Ammon's horn (tissue), 1 donor: Measurements from ENCODE around the gene ASTN1.
A peak's percentile ranks its signal among the peaks of the same experiment; 100 is the strongest.

Experiments
- DNase-seq: peaks from one replicate; pipeline ENCODE4 v3.0.0-alpha.2; 2016; ENCODE audit warnings: low spot score

The ASTN1 gene

GRCh38 chr1:176879784-176880620 lies 284.5 kb downstream of the ASTN1 start:
- no peak for DNase-seq

DNA sequence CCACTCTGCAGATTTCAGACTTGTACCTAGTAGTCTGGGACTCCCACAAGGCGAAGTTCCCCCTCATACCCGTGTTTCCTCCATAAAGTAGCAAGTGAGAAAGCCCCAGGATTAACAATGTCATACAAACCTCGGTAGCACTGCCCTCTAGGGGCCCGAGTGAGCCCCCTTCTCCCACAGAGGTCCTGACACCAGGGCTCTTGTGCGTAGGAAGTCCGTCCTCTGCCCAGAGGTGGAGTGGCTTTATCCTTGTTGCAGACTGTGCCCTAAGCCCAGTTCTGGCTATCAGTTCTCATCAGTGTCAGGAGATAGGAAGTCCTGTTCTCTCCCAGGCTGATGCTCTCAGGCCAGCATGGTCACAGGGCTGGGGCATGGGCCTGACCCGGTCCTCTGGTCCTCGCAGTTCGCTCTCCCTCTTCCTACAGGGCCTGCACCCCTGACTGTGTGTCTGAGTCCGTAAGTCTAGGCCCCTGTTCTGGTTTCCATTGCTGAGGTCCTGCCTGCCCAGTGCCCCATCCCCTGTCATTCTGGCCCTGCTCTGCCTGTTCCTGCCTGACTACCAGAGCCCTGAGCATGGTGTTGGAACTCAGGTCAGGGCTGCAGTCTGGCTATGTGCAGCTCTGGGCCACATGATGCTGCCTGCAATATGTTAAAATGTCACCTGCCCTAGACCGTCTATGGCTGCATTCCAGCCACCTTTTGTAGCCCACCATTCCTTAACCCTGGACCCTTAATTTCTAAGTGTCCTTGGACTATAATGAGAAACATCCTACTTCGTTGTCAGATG lies 285.6 kb downstream of the ASTN1 start:
- no peak for DNase-seq

DNA sequence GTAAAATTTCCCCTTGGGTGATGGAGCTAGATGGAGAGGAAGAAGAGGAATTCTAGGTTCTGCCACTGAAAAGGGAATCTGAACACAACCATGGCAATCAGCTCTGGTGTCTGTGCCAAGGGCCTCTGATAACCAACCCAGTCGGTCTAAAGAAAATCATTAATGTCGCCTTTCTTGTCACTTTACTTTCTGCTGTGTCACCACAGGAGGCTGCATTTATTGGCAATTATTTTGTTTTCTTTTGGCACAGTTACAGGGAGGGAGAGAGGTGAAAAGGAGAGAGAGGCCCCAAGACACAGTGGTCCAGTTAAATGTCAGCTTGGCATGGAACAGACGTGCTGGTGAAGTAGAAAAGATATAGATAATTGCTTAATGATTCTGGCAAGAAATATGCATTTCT lies 287.0 kb downstream of the ASTN1 start:
- DNase-seq: no peak

- DNase-seq: no peak
Measured at GRCh38 chr1:176876966-176877515, 287.5 kb downstream of the ASTN1 start.

DNA sequence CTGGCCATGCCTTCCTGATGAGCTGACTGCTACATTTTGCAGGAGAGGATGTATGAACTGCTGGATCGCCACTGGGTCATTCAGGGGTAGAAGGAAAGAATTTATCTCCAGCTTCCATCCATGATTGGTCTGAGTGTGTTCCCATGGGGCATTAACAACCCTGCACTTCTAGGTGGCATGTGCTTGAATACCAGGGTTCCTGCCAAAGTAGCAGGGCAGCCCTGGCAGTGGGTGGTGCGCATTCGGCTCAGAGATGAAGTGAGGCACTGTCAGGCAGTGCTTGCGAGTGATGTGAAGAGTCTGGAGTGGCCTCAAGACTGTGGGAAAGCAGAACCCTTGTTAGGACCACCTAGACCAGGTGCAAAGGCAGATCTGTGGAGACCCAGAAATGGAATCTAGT lies 294.9 kb downstream of the ASTN1 start:
- no peak for DNase-seq

GRCh38 chr1:176866011-176866714 lies 298.3 kb downstream of the ASTN1 start:
- no peak for DNase-seq

DNA sequence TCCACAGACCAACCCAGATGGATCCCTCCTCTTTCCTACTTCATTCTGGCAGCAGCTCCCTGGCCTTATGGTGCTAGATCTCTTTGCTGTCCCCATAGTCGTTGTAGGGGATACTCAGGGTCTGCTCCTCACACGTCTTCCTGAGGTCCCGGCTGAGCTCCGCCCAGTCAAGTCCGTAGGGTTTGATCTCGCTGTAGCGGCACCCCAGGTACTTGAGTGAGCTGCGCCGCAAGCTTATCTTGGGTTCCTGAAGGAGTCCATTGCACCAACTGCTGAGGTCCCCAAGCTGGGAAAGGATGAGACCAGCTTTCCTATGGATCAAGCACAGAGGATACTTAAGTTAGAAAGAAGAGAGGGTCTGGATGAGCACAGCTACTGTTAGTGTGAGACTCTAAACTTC lies 300.3 kb downstream of the ASTN1 start:
- DNase-seq: no peak

DNA sequence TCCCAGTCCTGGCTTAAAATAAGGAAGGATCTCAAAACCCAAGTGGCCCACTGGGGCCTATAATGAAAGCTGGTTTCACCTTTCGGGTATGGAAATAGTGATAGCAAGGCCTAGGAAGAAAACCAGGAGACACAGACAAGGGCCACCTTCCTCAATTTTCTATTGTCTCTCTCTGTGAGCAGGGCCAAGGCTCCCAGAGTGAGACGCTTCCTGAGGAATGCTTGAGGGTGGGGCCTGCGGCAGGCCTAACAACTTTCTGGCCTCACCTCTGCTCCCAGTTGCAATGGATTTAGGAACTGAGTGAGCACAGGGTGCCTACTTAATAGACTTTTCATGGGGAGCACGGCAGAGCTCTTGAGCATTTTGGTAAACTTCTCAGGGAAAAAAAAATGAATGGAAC lies 300.9 kb downstream of the ASTN1 start:
- no peak for DNase-seq

DNA sequence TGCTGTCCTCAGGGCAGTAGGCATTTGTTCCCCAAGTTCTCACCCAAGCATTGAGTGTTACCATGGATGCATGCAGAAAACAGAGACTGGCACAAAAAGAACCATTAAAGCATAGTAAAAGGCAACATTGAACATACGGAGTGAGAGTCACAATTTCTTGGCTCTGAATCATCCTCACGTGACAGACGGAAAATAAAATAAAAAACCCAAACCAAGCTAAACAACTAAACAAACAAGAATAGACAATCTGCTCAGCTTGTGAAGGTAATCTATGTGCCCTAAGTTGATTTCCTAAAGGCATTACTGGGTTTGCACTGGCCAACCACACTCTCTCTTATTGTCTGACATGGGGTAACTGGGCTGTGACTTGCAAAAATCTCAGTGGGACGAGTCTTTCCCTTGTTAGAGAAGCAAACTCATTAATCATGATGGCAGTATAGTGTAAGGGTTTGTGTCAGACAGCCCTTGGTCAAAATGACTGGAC lies 306.0 kb downstream of the ASTN1 start:
- DNase-seq: peak; percentile 18

DNA sequence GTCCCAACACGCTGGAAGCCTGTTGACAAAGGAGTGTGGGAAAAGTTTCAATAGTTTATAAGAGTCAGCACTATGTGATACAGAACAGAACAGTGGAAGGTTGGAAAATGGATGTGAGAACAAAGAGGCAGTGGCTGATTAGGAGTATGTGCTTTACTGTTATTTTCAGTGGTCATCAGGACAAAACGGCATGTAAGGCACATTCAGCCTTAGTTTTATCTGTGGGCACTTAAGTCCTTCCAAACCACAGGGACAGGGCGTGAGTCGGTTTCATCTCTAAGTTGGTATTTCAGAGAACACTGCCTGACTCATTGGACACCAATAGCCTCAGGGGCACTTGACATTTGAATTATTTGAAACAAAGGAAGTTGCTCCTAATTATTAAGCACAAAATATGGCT lies 306.9 kb downstream of the ASTN1 start:
- DNase-seq: no peak

DNA sequence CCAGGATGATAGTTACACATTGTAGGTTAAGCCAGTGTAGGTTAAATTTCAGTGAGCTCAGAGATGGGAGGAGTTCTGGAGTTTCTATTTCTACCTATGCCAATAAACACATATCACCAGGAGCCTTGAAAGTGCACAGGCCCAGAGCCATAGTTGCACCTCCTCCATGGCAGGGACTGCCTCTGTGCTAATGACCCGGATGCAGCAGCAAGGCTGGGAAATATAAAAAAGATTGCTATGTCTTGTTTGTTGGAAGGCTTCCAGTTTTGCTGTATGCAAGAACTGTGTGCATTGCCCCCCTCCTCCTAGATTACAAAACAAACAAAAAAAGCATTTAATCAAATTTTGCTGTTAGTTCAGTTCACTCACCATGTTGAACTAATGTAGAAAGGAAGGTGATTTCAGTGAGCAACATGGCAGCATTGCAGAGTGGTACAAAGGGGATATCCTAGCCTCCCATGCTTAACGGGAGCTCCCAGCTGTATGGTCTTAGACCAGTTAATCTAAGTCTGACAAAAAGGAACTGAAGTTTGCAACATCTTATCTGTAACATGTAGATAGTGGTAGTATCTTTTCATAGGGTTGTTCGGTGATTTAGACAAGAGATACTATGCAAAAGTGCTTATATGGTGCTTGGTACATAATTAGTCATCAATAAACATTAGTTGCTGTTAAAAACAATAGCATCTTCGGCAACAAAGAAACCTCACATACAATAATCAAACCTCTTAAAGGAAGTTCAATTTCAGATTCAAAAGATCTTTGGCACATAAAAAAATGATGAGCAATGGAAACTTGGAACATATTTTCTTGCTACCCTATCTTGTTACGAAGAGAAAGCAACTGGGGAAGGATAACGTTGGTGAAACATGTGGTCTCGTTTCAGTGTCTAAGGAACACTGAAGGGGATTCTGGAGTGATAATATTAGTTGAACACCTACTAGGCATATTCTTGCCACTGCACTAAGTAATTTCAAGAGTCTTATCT lies 309.5 kb downstream of the ASTN1 start:
- DNase-seq: no peak

DNA sequence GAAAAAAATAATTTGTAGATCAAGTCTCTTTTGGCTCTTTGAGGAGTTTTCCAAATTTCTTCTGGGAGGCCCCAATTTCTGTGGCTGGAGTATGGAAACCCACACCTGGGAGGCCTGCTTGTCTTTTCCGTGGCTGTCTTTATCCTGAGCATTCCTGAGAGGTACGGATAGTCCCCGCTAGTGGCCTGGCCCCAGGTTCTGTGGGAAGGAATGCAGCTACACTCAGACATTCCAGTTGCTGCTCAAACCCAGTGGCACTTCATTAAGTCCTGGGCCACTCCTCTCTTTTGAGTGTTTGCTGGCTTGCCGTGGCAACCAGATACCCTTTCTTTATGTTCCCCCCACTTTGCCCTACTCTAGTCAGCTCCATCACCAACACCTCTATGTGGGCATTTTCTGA lies 310.4 kb downstream of the ASTN1 start:
- no peak for DNase-seq

- no peak for DNase-seq
Measured at GRCh38 chr1:176853503-176853902, 311.0 kb downstream of the ASTN1 start.

DNA sequence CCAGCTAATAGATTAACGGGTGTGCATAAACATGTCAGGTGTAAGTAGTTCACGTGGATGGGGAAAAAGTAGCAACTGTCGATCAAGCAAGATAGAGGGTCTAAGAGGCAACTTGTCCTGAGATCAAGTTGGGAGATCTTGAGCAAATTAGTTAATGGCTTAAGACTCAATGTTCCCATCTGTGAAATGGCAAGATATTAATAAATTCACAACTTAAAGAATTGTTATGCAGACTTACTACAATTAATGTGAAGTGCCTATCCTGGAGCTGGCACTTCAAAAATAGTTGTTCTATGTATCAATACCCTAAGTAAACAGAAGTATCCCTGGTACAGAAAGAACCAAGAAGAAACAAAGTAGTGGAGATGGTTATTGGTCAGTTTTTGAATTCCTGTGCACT lies 312.4 kb downstream of the ASTN1 start:
- no peak for DNase-seq

GRCh38 chr1:176850871-176851270 lies 313.6 kb downstream of the ASTN1 start:
- no peak for DNase-seq

DNA sequence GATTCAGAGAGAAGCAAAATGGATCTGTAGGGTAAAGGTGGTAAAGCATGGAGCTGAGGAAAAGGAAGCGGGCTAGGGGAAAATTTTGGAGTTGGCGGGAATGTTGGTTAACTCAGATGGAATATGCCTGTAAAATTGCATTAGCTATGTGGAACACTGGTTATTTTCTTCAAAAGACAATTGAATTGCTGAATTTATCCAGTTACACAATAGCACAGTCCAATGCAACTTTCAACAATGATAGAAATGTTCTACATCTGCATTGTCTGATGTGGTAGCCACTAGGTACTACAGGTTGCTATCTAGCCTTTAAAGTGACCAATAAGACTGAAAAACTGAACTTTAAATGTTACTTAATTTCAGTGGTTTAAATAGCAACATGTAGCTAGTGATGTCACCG lies 315.2 kb downstream of the ASTN1 start:
- no peak for DNase-seq

DNA sequence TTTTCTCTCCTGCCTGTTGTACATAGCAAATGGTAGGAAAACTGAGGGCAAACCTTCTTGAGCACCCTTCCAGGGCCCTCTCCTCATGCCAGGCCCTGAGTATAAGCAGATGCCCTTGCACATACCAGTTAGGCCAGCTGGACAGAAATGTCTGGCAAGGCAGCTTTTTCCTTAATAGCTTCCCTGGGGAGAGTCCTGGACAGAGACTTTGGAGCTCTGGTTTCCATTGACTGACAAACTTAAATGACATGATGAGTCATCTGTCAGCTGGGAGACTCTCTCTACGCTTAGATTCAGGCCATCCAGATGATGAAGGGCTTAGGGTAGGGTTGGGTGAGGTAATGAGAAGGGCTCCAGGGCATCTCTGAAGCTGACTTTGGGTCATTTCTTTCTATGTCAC lies 317.5 kb downstream of the ASTN1 start:
- no peak for DNase-seq

DNA sequence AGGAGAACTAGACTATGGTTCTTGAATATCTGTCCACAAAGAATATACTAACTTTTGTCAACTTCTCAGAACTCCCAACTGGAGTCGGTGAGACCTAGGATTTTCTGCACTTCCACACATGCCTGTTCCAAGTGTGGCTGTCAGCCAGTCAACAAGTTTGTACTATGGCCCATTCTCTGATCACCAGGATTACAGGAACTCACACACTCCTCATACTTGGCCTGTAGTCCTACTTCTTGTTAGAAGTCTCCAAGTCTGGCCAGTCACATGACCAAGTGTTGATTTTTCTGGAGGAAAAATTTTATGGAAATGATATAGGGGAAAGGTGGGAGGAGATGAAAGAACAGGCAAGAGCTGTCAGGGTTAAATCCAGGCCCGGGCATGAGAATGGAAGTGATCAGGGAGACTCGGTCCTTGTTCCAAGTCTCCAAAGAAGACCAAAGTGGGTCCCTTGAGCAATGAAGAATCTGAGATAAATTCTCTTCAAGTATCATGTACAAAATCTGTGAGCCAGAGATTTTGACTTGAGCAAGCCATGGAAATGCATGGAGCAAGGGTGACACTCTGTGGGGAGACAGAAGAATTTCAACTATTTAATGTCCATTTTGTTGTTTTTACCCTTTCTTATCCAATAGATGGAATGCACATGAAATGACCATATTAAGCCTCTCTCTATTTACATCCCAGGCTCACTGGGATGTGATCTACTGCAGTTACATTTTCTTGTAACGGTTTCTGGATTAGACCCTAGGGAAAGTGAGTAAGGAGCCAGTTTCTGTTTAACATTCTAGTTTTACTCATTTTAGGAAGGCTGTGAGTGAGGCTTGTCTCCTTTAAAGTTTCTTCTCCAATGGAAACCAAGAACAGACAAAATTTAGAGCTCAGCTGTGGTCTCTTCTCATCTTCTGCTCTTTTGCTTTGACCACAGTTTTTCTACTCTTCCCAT lies 320.9 kb downstream of the ASTN1 start:
- DNase-seq: peak; percentile 81

DNA sequence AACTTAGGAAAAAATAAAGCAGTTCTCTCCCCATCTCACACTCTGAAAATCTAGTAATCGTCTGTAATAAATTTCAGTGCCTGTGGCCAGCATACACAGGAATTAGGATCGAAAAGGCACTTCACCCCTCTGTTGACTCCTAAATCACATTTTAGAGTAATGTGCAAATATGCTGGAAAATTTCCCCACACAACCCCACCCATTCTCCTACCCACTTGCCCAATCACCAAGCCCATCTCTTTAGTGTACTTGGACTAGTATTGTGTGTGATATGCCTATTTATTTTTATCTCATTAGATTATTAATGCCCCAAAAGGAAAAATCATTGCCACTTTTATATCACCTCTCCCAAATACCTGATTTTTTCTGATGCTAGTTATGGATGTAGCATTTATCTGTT lies 323.3 kb downstream of the ASTN1 start:
- DNase-seq: no peak

DNA sequence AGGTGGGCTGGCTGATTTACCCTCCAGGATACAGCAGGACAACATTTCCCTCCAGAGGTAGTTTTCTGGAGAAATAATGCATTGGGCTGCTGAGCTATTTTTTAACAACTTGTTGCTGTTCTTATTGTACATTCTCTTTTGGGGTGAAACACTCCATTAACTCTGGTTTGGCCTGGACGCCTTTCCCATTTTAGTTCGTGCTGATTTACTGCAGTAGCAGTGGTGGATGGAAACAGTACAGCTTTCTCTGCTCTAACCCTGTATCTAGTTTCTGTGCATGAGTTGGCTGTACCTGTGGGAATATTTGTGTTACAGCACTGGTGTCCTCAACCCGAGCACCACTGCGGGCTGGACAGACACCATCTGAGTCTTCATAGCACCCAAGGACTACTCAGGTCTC lies 325.3 kb downstream of the ASTN1 start:
- no peak for DNase-seq
